Fibroblast of the aortic adventitia (primary cell): Measurements from ENCODE around the gene PLP2. TPM values are rescaled to one million over a fixed set of nuclear protein-coding genes. Genes with fewer than 3 reads are reported as not detected.
"Not testable (repeated sequence)": the region's sequence is repeated elsewhere in the genome, so short reads cannot be mapped to it uniquely, and the experiment has no call there.

ENCODE experiments used
- DNase-seq: peaks from one replicate; pipeline ENCODE4 v3.0.0-alpha.2; 2010; ENCODE audit warnings: low read depth
- H3K4me3 ChIP-seq: 2 replicates; pipeline ENCODE4 v1.5.1; 2011; ENCODE audit warnings: low read depth, mild to moderate bottlenecking, control low read depth, low read length, moderate library complexity
- CTCF ChIP-seq: IDR thresholded peaks from 2 replicates; pipeline ENCODE4 v1.5.1; 2011; ENCODE audit warnings: mild to moderate bottlenecking, low read length, control low read depth, inconsistent platforms; ENCODE audit not compliant: insufficient read depth
- total RNA-seq: library from RNA; depleted of rRNA; stranded (reverse); fragments of >200 nt; gene quantifications from 2 replicates; pipeline ENCODE4 v1.2.3, GENCODE V29; 2012; ENCODE audit warnings: low replicate concordance

PLP2 gene
- total RNA-seq, 1 donor: 93.2 TPM

GRCh38 chrX:49164589-49165360 lies 6.9 kb upstream of the PLP2 start:
- TF ChIP-seq CTCF: no peak
- H3K4me3 ChIP-seq: no peak overlapping the region
- no peak for DNase-seq

GRCh38 chrX:49165901-49166881 lies 5.5 kb upstream of the PLP2 start:
- peak; percentile 63 for DNase-seq
- peak overlapping the region; percentile 37 for H3K4me3 ChIP-seq
- TF ChIP-seq CTCF: no peak

- H3K4me3 ChIP-seq: peak overlapping the region; percentile 51
- DNase-seq: peak; percentile 75
- no peak for TF ChIP-seq CTCF
Measured at GRCh38 chrX:49166914-49167739, 4.6 kb upstream of the PLP2 start.

GRCh38 chrX:49167740-49168108 lies 4.0 kb upstream of the PLP2 start:
- DNase-seq: no peak
- H3K4me3 ChIP-seq: peak overlapping the region; percentile 51
- TF ChIP-seq CTCF: no peak

- H3K4me3 ChIP-seq: peak overlapping the region; percentile 72
- TF ChIP-seq CTCF: no peak
- DNase-seq: peak; percentile 51
Measured at GRCh38 chrX:49172280-49172780, 632 bp downstream of the PLP2 start.

GRCh38 chrX:49173544-49173943 lies 1.8 kb downstream of the PLP2 start:
- not testable (repeated sequence) for DNase-seq
- peak overlapping the region; percentile 72 for H3K4me3 ChIP-seq
